Hippocampal formation (tissue), 2 donors: ENCODE data around the gene PTPRH.

Experiments
- DNase-seq, 2 donors: peaks; one replicate each; lab custom pipeline; 2025; lab: John Stamatoyannopoulos, UW

The PTPRH gene, protein sequence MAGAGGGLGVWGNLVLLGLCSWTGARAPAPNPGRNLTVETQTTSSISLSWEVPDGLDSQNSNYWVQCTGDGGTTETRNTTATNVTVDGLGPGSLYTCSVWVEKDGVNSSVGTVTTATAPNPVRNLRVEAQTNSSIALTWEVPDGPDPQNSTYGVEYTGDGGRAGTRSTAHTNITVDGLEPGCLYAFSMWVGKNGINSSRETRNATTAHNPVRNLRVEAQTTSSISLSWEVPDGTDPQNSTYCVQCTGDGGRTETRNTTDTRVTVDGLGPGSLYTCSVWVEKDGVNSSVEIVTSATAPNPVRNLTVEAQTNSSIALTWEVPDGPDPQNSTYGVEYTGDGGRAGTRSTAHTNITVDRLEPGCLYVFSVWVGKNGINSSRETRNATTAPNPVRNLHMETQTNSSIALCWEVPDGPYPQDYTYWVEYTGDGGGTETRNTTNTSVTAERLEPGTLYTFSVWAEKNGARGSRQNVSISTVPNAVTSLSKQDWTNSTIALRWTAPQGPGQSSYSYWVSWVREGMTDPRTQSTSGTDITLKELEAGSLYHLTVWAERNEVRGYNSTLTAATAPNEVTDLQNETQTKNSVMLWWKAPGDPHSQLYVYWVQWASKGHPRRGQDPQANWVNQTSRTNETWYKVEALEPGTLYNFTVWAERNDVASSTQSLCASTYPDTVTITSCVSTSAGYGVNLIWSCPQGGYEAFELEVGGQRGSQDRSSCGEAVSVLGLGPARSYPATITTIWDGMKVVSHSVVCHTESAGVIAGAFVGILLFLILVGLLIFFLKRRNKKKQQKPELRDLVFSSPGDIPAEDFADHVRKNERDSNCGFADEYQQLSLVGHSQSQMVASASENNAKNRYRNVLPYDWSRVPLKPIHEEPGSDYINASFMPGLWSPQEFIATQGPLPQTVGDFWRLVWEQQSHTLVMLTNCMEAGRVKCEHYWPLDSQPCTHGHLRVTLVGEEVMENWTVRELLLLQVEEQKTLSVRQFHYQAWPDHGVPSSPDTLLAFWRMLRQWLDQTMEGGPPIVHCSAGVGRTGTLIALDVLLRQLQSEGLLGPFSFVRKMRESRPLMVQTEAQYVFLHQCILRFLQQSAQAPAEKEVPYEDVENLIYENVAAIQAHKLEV

GRCh38 chr19:55208880-55209692 lies at the start of gene PTPRH:
Gene PTPRH, minus strand, starts transcription at chr19:55209501. Its CDS starts 68 bp downstream, at chr19:55209433.
- DNase-seq = no peak

GRCh38 chr19:55258476-55258827 lies 49.2 kb upstream of the PTPRH start:
- no peak for DNase-seq

DNA sequence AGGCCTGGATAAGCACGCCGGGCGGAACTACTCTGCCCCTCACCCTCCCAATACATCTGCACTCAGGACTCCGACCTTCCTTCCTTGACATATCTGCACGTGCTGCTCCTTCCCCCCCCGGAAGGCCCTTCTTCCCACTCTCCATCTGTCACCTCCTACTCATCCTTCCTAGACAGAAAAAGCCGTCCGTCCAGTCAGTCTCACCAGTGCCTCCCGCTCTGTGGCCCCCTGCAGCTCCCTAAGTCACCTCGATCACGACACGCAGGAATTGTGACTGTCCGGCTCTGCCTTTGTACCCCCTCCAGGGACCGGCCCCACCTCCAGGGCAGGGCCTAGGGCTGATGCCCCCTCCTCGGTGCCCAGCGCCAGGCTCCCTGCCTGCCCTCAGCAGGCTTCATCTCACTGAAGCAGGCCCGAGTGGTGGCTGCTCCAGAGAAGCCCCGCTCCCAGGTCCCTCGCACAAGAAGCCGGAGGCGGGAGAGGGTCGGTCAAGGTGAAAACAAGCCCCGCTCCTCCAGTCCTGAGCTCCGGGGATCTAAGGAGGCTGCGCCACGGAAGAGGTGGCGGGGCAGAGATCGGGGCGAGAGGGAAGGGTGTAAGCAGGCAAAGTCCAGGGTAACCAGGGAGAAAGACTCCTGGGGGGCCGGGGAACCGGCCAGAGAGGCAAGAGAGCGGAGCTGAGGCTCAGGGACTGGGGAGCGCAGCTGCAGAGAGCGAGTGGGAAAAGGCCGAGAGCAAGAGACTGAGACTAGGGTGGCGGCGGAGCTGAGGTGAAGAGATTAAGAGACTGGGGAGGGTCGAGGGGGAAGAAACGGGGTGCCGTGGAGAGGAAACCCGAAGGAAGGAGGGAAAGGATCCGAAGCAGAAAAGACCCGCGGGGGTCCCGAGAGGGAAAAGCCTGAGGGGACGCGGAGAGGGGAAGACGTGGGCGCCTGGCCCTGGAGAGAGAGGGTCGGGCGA lies 48.4 kb upstream of the PTPRH start:
- no peak for DNase-seq

DNA sequence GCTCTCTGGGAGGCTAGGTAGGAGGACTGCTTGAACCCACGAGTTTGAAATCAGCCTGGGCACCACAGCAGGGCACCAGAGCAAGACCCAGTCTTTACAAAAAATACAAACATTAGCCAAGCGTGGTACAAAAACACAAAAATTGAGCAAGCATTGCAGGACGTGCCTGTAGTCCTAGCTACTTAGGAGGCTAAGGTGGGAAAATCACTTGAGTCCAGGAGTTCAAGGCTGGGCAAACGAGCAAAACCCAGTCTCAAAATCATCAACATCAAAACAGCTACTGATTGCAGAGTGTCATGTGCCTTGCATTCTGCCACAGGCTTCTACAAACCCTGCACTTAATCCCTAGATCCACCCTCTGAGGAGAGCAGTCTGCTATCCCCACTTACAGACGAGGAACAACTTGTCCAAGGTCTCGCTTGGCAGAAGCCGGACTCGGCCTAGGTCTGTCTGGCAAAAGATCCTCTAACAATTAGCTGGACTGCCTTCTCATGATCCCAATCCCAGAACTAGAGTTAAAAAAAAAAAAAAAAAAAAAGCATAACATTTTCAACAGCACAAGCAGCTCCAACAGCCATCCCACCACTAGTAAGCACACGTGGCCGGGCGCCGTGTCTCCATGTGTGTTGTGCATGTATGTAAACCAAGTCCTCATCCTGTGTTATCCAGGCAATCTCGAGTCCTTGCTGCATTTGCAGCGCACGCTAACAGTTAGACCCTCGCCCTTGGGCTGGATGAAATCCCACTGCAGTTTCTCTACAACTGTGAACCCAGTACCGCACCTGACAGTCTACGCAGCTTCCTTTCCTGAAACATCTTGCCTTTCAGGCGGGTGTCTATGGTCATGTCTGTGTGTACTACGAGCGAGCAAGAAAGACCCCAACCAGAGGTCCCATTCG lies 47.5 kb upstream of the PTPRH start:
- no peak for DNase-seq

- no peak for DNase-seq
These were observed 46.5 kb upstream of the PTPRH start for GRCh38 chr19:55255618-55256423.

GRCh38 chr19:55254625-55254977 lies 45.3 kb upstream of the PTPRH start:
- no peak for DNase-seq

- no peak for DNase-seq
These were observed 44.7 kb upstream of the PTPRH start for GRCh38 chr19:55253842-55254624.

DNA sequence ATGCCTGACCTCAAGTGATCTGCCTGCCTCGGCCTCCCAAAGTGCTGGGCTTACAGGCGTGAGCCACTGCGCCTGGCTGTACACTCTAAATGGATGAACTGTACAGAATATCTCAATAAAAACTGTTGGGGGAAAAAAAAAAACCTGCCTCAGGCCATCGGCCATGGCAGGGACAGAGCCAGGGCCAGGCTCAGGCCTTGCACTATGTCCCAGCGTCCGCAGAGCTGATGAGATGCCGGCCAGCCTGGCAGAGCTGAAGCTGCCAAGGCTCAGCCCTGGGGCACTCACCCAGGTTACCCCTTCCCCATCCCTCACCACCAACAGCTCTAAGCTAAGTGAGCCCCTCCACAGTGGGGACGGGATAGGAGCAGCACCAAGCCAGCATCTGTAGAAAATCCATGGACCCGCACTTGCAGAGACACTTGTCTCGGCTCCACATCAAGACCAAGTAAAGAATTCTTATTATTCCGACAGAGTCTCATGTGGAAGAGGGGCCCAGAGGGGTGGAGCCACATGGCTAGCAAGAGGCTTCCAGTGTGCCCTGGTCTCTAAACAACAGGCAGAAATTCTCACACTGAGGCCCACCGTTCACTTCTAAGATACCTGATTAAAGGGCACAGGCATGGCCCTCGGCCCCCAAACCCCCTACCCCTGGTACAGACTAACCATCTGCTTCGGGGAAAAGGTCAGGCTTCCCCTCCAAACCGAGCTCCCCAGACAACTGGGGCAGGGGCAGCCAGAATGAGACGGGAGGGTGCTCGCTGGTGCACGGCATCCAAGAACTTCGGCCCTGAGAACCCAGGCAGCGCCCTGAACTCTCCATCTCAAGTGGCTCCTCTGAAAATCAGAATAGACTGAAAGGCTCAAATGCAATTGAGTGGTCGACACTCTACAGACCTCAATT lies 43.7 kb upstream of the PTPRH start:
- DNase-seq = no peak

DNA sequence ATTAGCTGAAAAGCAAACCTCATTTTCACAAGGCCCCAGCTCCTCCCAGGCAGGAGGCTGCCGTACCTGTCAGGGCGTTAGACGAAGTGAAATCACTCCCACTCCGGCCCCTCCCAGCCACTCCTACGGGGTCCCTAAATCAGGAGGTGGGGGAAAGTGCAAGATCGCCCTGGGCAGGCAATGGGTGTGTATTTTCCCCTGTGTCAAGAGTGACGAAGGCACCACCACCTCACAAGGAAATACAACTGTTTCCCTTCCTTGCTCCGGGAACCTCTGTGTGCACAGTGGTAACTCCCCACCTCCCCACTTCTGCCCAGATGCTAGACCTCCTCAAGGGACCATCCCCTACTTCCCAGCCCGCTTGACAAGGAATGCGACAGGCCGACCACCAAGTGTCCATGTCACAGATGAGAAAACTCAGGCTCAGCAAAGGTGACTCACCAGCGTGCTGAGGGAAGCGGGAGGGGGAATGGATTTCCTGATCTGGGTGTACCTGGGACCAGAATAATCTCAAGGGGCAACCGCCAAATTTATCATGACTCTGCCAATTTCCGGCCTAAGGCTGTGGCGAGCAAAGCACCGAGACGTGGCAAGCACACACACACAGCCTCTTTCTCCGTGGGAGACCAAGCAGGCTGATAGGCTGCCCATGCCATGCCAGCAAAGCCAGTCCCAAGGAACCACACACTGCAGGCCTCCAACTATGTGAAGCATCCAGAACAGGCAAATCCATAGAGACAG lies 42.2 kb upstream of the PTPRH start:
- DNase-seq = no peak

DNA sequence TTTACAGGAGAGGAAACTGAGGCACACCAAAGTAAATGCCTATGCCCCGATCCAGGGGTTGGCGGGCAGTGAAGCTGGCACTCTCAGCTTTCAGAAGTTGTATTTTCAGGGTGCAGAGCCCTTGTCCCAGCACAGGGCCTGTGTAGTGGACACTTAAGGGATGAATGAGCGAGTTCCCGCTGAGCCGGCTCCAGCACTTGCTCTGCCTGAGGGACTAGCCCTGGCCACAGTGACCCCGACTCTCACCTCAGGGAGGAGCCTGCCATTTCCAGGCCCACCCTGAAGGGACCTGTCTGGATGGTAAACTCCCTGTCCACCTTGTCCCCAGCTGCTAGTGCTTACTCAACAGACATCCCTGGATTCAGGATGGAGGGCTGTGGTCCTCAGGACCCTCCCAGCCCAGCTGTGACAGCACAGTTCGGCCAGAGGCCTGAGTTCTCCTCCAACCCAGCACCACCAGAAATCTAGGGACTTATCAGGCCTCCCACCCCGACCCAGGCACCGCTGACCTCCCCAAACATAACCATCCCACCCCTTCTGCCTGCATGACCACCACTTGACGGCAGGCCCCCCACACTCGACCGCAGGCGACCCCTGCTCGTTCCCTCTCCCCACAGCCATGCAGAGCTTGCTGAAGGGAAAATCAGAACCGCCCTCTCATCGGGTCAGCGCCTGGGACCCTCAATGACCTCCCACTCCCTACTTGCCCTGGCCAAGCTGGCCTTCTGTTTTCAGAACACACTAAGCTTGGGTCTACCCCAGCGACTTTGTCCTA lies 41.1 kb upstream of the PTPRH start:
- no peak for DNase-seq

- no peak for DNase-seq
These were observed 40.5 kb upstream of the PTPRH start for GRCh38 chr19:55249841-55250240.

DNA sequence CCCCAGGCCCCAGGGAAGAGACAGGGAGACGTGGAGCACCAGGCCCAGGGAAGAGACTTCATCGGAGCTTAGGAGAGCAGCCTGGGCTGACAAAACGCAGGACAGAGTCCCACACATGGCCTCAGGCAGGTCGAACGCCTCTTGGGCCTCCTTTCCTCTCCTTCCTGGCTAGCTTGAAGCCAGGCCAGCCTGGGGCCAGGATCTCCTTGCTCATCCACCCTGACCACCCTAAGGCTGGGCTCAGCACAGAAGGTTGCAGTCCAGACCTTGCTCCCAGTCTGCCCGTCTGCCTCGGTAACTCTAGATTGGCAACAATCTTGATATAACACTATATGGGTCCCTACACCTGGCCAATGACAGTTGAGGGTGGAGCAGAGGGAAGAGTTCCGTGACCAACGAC lies 39.4 kb upstream of the PTPRH start:
- DNase-seq = no peak

DNA sequence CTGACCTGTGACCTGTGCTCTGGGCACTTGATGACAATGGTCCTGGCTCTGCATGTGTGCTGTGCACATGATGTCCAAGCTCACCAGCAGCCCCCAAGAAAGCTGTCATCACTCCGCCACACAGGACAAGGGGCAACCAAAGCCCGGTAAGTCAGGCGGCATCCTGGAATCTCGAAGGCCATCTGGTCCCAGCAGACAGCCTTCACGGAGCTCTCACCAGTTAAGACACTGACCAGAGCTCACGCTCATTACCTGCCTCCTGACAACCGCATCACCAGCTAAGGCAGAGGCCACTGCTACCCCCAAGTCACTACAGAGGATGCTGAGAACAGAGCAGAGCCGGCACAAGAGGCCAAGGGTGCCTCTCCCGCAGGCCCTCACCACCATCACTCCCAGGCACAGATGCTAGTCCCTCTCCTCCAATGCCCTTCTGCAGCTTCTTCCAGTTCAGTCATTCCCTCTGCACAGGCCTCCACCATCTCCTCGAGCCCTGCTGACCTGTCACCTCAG lies 38.9 kb upstream of the PTPRH start:
- no peak for DNase-seq

GRCh38 chr19:55247621-55248099 lies 38.4 kb upstream of the PTPRH start:
- DNase-seq = no peak
